Mucosa of descending colon (tissue), 3 donors: ENCODE results near the gene GNAO1. TPM values are rescaled to one million over a fixed set of nuclear protein-coding genes. Genes with fewer than 3 reads are reported as not detected.

Experiments
- ATAC-seq: fragments of 200-7000 bp; cut with Tn5 transposase; one replicate; pipeline ENCODE4 v1.9.1; 2020; ENCODE audit warnings: mild to moderate bottlenecking, moderate library complexity
- DNase-seq, 3 donors: peaks; one replicate each; pipeline ENCODE4 v3.0.0-alpha.2; 2020
- H3K36me3 ChIP-seq: fragments of 200-600 bp; one replicate; pipeline ENCODE4 v1.8.0; 2021; ENCODE audit warnings: low read depth, mild to moderate bottlenecking
- H3K4me1 ChIP-seq: fragments of 200-600 bp; one replicate; pipeline ENCODE4 v1.8.0; 2021; ENCODE audit warnings: low read depth, mild to moderate bottlenecking
- H3K4me3 ChIP-seq: fragments of 200-600 bp; one replicate; pipeline ENCODE4 v1.8.0; 2021; ENCODE audit warnings: mild to moderate bottlenecking
- H3K9me3 ChIP-seq: fragments of 200-600 bp; one replicate; pipeline ENCODE4 v1.8.0; 2021; ENCODE audit warnings: mild to moderate bottlenecking
- CTCF ChIP-seq: fragments of 200-600 bp; IDR thresholded peaks from one replicate; pipeline ENCODE4 v1.8.0; 2022; ENCODE audit warnings: antibody characterized with exemption, mild to moderate bottlenecking
- intact Hi-C, 2 donors: fragments of 100-400 bp; cut with DNase I in 1 of 2; cut with micrococcal nuclease in 1 of 2; formaldehyde crosslinking; loops; one replicate each; pipeline versions ENCODE4 v1.11.0 to v1.11.1; 2022; cut with DNase I, micrococcal nuclease
- total RNA-seq, 3 donors: library from RNA; stranded (reverse); fragmentation: NEBNext Ultra II Directional in 2 of 3; extraction: Animal tissue kit (Norgen Biotek cat#: 25700) in 2 of 3; gene quantifications; one replicate each; pipeline versions ENCODE4 v1.2.1 to v1.2.4, GENCODE V29; 2021 to 2023
- donor health status: DM: no; HTN: no; CAD: no; lungs with moderate emphysema.
- donor health status: DM: no; HTN: no; CAD: no.
- donor health status: DM: no; HTN: yes; CAD: no.

Gene GNAO1
- total RNA-seq, 3 donors from 2014 or later = 8.3 to 113 (median 9.8) TPM

GRCh38 chr16:56321571-56321970 is 130.3 kb downstream of the GNAO1 start:
- H3K4me3 ChIP-seq = no peak overlapping the region
- no peaks in the 10 kb centered on the region for H3K9me3 ChIP-seq
- intact Hi-C loops = no loop called here
- DNase-seq (no peak), ATAC-seq (no peak)
- H3K36me3 ChIP-seq = no peaks in the 10 kb centered on the region
- peaks cover 5% of the 10 kb centered on the region for H3K4me1 ChIP-seq
- no peak for TF ChIP-seq CTCF

- no peak for ATAC-seq
- intact Hi-C loops = no loop called here
Measured at GRCh38 chr16:56324406-56324805, 133.1 kb downstream of the GNAO1 start.

GRCh38 chr16:56325956-56326355 is 134.7 kb downstream of the GNAO1 start:
- Histone ChIP-seq H3K4me1 (no peaks in the 10 kb centered on the region), H3K36me3 (no peaks in the 10 kb centered on the region), H3K9me3 (no peaks in the 10 kb centered on the region), H3K4me3 (no peak overlapping the region)
- ATAC-seq = no peak
- TF ChIP-seq CTCF = no peak
- DNase-seq = no peak
- intact Hi-C loops = no loop called here

More at GRCh38 chr16:56324406-56324805, 133.1 kb downstream of the GNAO1 start:
- Histone ChIP-seq H3K4me1 (no peaks in the 10 kb centered on the region), H3K36me3 (no peaks in the 10 kb centered on the region), H3K4me3 (no peak overlapping the region), H3K9me3 (no peaks in the 10 kb centered on the region)
- TF ChIP-seq CTCF = no peak
- DNase-seq = no peak

GRCh38 chr16:56327071-56327928 is 136.0 kb downstream of the GNAO1 start:
- Histone ChIP-seq H3K4me1 (no peaks in the 10 kb centered on the region), H3K9me3 (no peaks in the 10 kb centered on the region), H3K36me3 (no peaks in the 10 kb centered on the region), H3K4me3 (no peak overlapping the region)
- DNase-seq (no peak), ATAC-seq (no peak)
- TF ChIP-seq CTCF = no peak
- intact Hi-C loops = no loop called here

GRCh38 chr16:56327929-56328258 is 136.6 kb downstream of the GNAO1 start:
- ATAC-seq (no peak), DNase-seq (no peak)
- Histone ChIP-seq H3K4me1 (no peaks in the 10 kb centered on the region), H3K4me3 (no peak overlapping the region), H3K36me3 (no peaks in the 10 kb centered on the region), H3K9me3 (no peaks in the 10 kb centered on the region)
- intact Hi-C loops = no loop called here
- no peak for TF ChIP-seq CTCF
